H9 (cell line): ENCODE results near the gene RHBDL1. TPM values are rescaled to one million over a fixed set of nuclear protein-coding genes. Genes with fewer than 3 reads are reported as not detected.

Experiments used
- DNase-seq: peaks from one replicate; pipeline ENCODE4 v3.0.0-alpha.2; 2017
- H2AFZ ChIP-seq: one replicate; pipeline ENCODE4 v1.6.1; 2013; ENCODE audit warnings: mild to moderate bottlenecking, low read length, control low read depth, moderate library complexity
- H2AK5ac ChIP-seq: 2 replicates; pipeline ENCODE4 v1.6.1; 2013; ENCODE audit warnings: low read length, control low read depth, mixed read lengths; ENCODE audit not compliant: insufficient read length
- H2BK120ac ChIP-seq: one replicate; pipeline ENCODE4 v1.6.1; 2013; ENCODE audit warnings: low read depth, mild to moderate bottlenecking, low read length, control low read depth, inconsistent platforms; ENCODE audit not compliant: poor library complexity, severe bottlenecking
- H2BK12ac ChIP-seq: 2 replicates; pipeline ENCODE4 v1.6.1; 2013; ENCODE audit warnings: low read length, control low read depth, mixed read lengths, low read depth; ENCODE audit not compliant: insufficient read length
- H2BK15ac ChIP-seq: 2 replicates; pipeline ENCODE4 v1.6.1; 2013; ENCODE audit warnings: low read depth, low read length, control low read depth
- H2BK20ac ChIP-seq: one replicate; pipeline ENCODE4 v1.6.1; 2013; ENCODE audit warnings: low read depth, mild to moderate bottlenecking, low read length, control low read depth, inconsistent platforms; ENCODE audit not compliant: poor library complexity, severe bottlenecking
- H2BK5ac ChIP-seq: 2 replicates; pipeline ENCODE4 v1.6.1; 2013; ENCODE audit warnings: low read length, control low read depth, mixed read lengths; ENCODE audit not compliant: insufficient read length
- H3K14ac ChIP-seq: 2 replicates; pipeline ENCODE4 v1.6.1; 2013; ENCODE audit warnings: low read length, control low read depth; ENCODE audit not compliant: insufficient read depth
- H3K18ac ChIP-seq: 2 replicates; pipeline ENCODE4 v1.6.1; 2013; ENCODE audit warnings: low read depth, mild to moderate bottlenecking, mixed read lengths, low read length, control low read depth; ENCODE audit not compliant: insufficient read length
- H3K23ac ChIP-seq: 2 replicates; pipeline ENCODE4 v1.6.1; 2013; ENCODE audit warnings: low read length, control low read depth, mixed read lengths, low read depth; ENCODE audit not compliant: insufficient read length
- H3K23me2 ChIP-seq: 2 replicates; pipeline ENCODE4 v1.6.1; 2013; ENCODE audit warnings: low read depth, mild to moderate bottlenecking, mixed read lengths, low read length, control low read depth; ENCODE audit not compliant: insufficient read length, poor library complexity, severe bottlenecking
- H3K27ac ChIP-seq: 2 replicates; pipeline ENCODE4 v1.5.1; 2013; ENCODE audit warnings: low read length, control low read depth, mixed read lengths, low read depth; ENCODE audit not compliant: insufficient read length
- H3K27me3 ChIP-seq: 2 replicates; pipeline ENCODE4 v1.6.1; 2013; ENCODE audit warnings: low read length, control low read depth, inconsistent platforms; ENCODE audit not compliant: insufficient read depth
- H3K4ac ChIP-seq: 2 replicates; pipeline ENCODE4 v1.6.1; 2013; ENCODE audit warnings: low read depth, mild to moderate bottlenecking, control low read depth, inconsistent platforms, low read length, moderate library complexity
- H3K4me1 ChIP-seq: 2 replicates; pipeline ENCODE4 v1.6.1; 2013; ENCODE audit warnings: low read length, control low read depth, inconsistent platforms; ENCODE audit not compliant: insufficient read depth
- H3K4me2 ChIP-seq: 2 replicates; pipeline ENCODE4 v1.6.1; 2013; ENCODE audit warnings: low read length, control low read depth, mixed read lengths; ENCODE audit not compliant: insufficient read length, insufficient read depth
- H3K56ac ChIP-seq: 2 replicates; pipeline ENCODE4 v1.6.1; 2013; ENCODE audit warnings: low read depth, mild to moderate bottlenecking, mixed read lengths, low read length, control low read depth; ENCODE audit not compliant: insufficient read length
- H3K79me1 ChIP-seq: 2 replicates; pipeline ENCODE4 v1.6.1; 2013; ENCODE audit warnings: low read depth, mild to moderate bottlenecking, moderate library complexity, low read length, control low read depth, inconsistent platforms; ENCODE audit not compliant: insufficient read depth, poor library complexity, severe bottlenecking
- H3K79me2 ChIP-seq: 2 replicates; pipeline ENCODE4 v1.6.1; 2013; ENCODE audit warnings: low read length, control low read depth, inconsistent platforms; ENCODE audit not compliant: insufficient read depth
- H3K9ac ChIP-seq: 2 replicates; pipeline ENCODE4 v1.6.1; 2013; ENCODE audit warnings: low read length, control low read depth, mixed read lengths; ENCODE audit not compliant: insufficient read length; ENCODE audit errors: extremely low read depth
- H3K9me3 ChIP-seq: one replicate; pipeline ENCODE4 v1.6.1; 2013; ENCODE audit warnings: low read depth, low read length, inconsistent platforms; ENCODE audit not compliant: control insufficient read depth
- H3T11ph ChIP-seq: one replicate; pipeline ENCODE4 v1.6.1; 2013; ENCODE audit warnings: mild to moderate bottlenecking, low read length, control low read depth, inconsistent platforms
- H4K20me1 ChIP-seq: one replicate; pipeline ENCODE4 v1.6.1; 2013; ENCODE audit not compliant: control insufficient read depth, insufficient read length, insufficient read depth
- H4K5ac ChIP-seq: 2 replicates; pipeline ENCODE4 v1.6.1; 2013; ENCODE audit warnings: low read depth, mild to moderate bottlenecking, mixed read lengths, low read length, control low read depth; ENCODE audit not compliant: insufficient read length
- H4K8ac ChIP-seq: replicated peaks from 2 replicates; pipeline ENCODE4 v1.6.1; 2013; ENCODE audit warnings: low read length, control low read depth, mixed read lengths, low read depth; ENCODE audit not compliant: insufficient read length
- H4K91ac ChIP-seq: 2 replicates; pipeline ENCODE4 v1.6.1; 2013; ENCODE audit warnings: low read depth, mild to moderate bottlenecking, moderate library complexity, mixed read lengths, low read length, control low read depth; ENCODE audit not compliant: insufficient read length
- H3K27ac Mint-ChIP-seq, 3 experiments: 2 replicates in 2 of 3; 3 replicates in 1 of 3; pipeline ENCODE4 v1.8.0; 2020 to 2021; ENCODE audit warnings: mixed read lengths in 3 of 3, mild to moderate bottlenecking in 1 of 3, moderate library complexity in 1 of 3
- H3K27me3 Mint-ChIP-seq: 2 replicates; pipeline ENCODE4 v1.8.0; 2021; ENCODE audit warnings: low read depth, mild to moderate bottlenecking, moderate library complexity, mixed read lengths
- H3K36me3 Mint-ChIP-seq, 3 experiments: 2 replicates in 2 of 3; 3 replicates in 1 of 3; pipeline ENCODE4 v1.8.0; 2020 to 2021; ENCODE audit warnings: low read depth in 3 of 3, mixed read lengths in 3 of 3; ENCODE audit not compliant: insufficient read depth in 1 of 3
- H3K4me1 Mint-ChIP-seq, 2 experiments: 2 replicates each; pipeline ENCODE4 v1.8.0; 2020; ENCODE audit warnings: mixed read lengths in 2 of 2
- H3K4me3 Mint-ChIP-seq, 2 experiments: 2 replicates in 1 of 2; 3 replicates in 1 of 2; pipeline ENCODE4 v1.8.0; 2020 to 2021; ENCODE audit warnings: mild to moderate bottlenecking in 2 of 2, mixed read lengths in 2 of 2, moderate library complexity in 1 of 2
- H3K9me3 Mint-ChIP-seq, 2 experiments: 2 replicates in 1 of 2; 3 replicates in 1 of 2; pipeline ENCODE4 v1.8.0; 2020; ENCODE audit warnings: mild to moderate bottlenecking in 2 of 2, mixed read lengths in 2 of 2, moderate library complexity in 1 of 2
- WGBS: extraction: QIAGEN DNeasy Blood & Tissue Kit; methylation state at CpG from one replicate; pipeline ENCODE4 v1.1.7; 2013; ENCODE audit warnings: missing lambda C conversion rate, low lambda C conversion rate, mixed read lengths; ENCODE audit not compliant: insufficient read length; ENCODE audit errors: extremely low coverage; 5-methylcytosine and 5-hydroxymethylcytosine counted together
- total RNA-seq: library from RNA; stranded (reverse); gene quantifications from 2 replicates; pipeline ENCODE4 v1.2.1, GENCODE V29; 2021
- TF ChIP-seq, protein P1 (sequence below): fragments of 200-600 bp; sonication (generic); conservative IDR thresholded peaks from 3 replicates; pipeline ENCODE4 v1.8.0; 2021; ENCODE audit warnings: antibody characterized with exemption, mild to moderate bottlenecking

Gene RHBDL1
- total RNA-seq, 1 experiment from 2014 or later, result 7.6 TPM

DNA sequence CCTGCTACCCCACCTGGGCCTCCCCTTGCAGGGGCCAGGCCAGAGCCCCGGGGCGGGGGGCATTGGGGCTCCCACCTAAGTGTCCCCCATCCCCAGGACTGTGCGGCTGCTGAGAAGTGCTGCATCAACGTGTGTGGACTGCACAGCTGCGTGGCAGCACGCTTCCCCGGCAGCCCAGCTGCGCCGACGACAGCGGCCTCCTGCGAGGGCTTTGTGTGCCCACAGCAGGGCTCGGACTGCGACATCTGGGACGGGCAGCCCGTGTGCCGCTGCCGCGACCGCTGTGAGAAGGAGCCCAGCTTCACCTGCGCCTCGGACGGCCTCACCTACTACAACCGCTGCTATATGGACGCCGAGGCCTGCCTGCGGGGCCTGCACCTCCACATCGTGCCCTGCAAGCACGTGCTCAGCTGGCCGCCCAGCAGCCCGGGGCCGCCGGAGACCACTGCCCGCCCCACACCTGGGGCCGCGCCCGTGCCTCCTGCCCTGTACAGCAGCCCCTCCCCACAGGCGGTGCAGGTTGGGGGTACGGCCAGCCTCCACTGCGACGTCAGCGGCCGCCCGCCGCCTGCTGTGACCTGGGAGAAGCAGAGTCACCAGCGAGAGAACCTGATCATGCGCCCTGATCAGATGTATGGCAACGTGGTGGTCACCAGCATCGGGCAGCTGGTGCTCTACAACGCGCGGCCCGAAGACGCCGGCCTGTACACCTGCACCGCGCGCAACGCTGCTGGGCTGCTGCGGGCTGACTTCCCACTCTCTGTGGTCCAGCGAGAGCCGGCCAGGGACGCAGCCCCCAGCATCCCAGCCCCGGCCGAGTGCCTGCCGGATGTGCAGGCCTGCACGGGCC, 42.8 kb upstream of the RHBDL1 start:
- no peak overlapping the region for H2BK20ac ChIP-seq
- peaks cover 2% of the 10 kb centered on the region; the same call in 1 of the 2 replicates for H3K27me3 Mint-ChIP-seq
- no peak overlapping the region for H2AK5ac ChIP-seq
- no peak overlapping the region for H3K27ac ChIP-seq
- DNase-seq, result no peak
- H3K4me3 Mint-ChIP-seq, result no peak overlapping the region; a peak in 1 of 5 replicates
- no peaks in the 10 kb centered on the region for H3K27me3 ChIP-seq
- H3K36me3 Mint-ChIP-seq, result peaks cover 0 to 6% (median 1%) of the 10 kb centered on the region in 3 experiments; a peak in 4 of 7 replicates
- no peak overlapping the region for H3K23ac ChIP-seq
- H3K79me1 ChIP-seq, result no peaks in the 10 kb centered on the region
- H2AFZ ChIP-seq, result no peak overlapping the region
- H3K4ac ChIP-seq, result no peak overlapping the region
- no peak overlapping the region for H2BK120ac ChIP-seq
- no peaks in the 10 kb centered on the region; the same call in 1 of the 2 replicates for H3K4me1 ChIP-seq
- H4K91ac ChIP-seq, result no peak overlapping the region
- no peak overlapping the region for H3K56ac ChIP-seq
- H3K79me2 ChIP-seq, result peaks cover 2% of the 10 kb centered on the region; the same call in 1 of the 2 replicates
- H2BK15ac ChIP-seq, result no peak overlapping the region
- no peak overlapping the region for H3K4me2 ChIP-seq
- H3K27ac Mint-ChIP-seq, result no peak overlapping the region
- H3K9me3 ChIP-seq, result no peaks in the 10 kb centered on the region
- H3K23me2 ChIP-seq, result peaks cover 15% of the 10 kb centered on the region
- no peak overlapping the region for H3K18ac ChIP-seq
- no peaks in the 10 kb centered on the region for H4K20me1 ChIP-seq
- no peak overlapping the region for H4K8ac ChIP-seq
- H3T11ph ChIP-seq, result no peak overlapping the region
- peaks cover 3% of the 10 kb centered on the region in 2 experiments; a peak in 2 of 5 replicates for H3K9me3 Mint-ChIP-seq
- H2BK5ac ChIP-seq, result no peak overlapping the region
- peaks cover 9 to 29% of the 10 kb centered on the region in 2 experiments for H3K4me1 Mint-ChIP-seq
- no peak overlapping the region for H3K14ac ChIP-seq
- TF ChIP-seq, protein P1, sequence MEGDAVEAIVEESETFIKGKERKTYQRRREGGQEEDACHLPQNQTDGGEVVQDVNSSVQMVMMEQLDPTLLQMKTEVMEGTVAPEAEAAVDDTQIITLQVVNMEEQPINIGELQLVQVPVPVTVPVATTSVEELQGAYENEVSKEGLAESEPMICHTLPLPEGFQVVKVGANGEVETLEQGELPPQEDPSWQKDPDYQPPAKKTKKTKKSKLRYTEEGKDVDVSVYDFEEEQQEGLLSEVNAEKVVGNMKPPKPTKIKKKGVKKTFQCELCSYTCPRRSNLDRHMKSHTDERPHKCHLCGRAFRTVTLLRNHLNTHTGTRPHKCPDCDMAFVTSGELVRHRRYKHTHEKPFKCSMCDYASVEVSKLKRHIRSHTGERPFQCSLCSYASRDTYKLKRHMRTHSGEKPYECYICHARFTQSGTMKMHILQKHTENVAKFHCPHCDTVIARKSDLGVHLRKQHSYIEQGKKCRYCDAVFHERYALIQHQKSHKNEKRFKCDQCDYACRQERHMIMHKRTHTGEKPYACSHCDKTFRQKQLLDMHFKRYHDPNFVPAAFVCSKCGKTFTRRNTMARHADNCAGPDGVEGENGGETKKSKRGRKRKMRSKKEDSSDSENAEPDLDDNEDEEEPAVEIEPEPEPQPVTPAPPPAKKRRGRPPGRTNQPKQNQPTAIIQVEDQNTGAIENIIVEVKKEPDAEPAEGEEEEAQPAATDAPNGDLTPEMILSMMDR, result no peak
- no peak overlapping the region for H4K5ac ChIP-seq
- no CpG with 5 or more reads among the region's 67 CpGs for WGBS
- no peak overlapping the region for H2BK12ac ChIP-seq
- H3K9ac ChIP-seq, result no peak overlapping the region
